Activated T-cell treated with anti-CD3 and anti-CD28 coated beads, Interleukin-2, amount 50 U/mL, for 24 hours (primary cell): ENCODE results near the gene OR8G1.

ENCODE experiments used
- DNase-seq: peaks from one replicate; pipeline ENCODE4 v3.0.0-alpha.2; 2020
- H3K27ac Mint-ChIP-seq: 2 replicates; pipeline ENCODE4 v1.8.0; 2020; ENCODE audit warnings: mild to moderate bottlenecking, mixed read lengths
- H3K27me3 Mint-ChIP-seq: 2 replicates; pipeline ENCODE4 v1.8.0; 2020; ENCODE audit warnings: mixed read lengths
- H3K36me3 Mint-ChIP-seq: 2 replicates; pipeline ENCODE4 v1.8.0; 2020; ENCODE audit warnings: low read depth, mixed read lengths
- H3K4me1 Mint-ChIP-seq: 2 replicates; pipeline ENCODE4 v1.8.0; 2020; ENCODE audit warnings: low read depth, mixed read lengths
- H3K4me3 Mint-ChIP-seq: 2 replicates; pipeline ENCODE4 v1.8.0; 2020; ENCODE audit warnings: mild to moderate bottlenecking, moderate library complexity, mixed read lengths
- H3K9me3 Mint-ChIP-seq: 2 replicates; pipeline ENCODE4 v1.8.0; 2020; ENCODE audit warnings: mixed read lengths

Gene OR8G1

DNA sequence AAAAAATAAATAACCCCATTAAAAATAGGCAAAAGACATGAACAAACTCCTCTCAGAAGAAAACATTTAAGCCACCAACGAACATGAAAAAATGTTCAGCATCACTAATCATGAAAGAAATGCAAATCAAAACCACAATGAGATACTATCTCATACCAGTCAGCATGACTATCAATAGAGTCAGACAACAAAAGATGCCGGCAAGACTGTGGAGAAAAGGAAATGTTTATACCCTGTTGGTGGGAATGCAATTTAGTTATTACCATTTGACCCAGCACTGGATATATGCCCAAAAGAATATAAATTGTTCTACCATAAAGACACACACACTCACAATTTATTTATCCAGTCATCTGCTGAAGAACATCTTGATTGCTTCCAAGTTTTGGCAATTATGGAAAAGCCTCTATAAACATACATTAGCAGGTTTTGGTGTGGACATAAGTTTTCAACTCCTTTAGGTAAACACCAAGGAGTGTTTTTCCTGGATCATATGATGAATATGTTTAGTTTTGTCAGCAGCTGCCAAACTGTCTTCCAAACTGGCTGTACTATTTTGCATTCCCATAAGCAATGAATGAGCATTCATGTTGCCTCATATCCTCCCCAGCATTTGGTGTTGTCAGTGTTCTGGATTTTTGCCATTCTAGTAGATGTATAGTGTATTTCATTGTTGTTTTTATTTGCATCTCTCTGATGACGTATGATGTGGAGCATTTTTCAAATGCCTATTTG lies 44.9 kb downstream of the OR8G1 start:
- H3K4me3 Mint-ChIP-seq: no peak overlapping the region
- no peak for DNase-seq
- H3K27ac Mint-ChIP-seq: no peak overlapping the region
- H3K27me3 Mint-ChIP-seq: peaks cover 4% of the 10 kb centered on the region
- peaks cover 24% of the 10 kb centered on the region for H3K9me3 Mint-ChIP-seq
- H3K4me1 Mint-ChIP-seq: no peaks in the 10 kb centered on the region
- no peaks in the 10 kb centered on the region for H3K36me3 Mint-ChIP-seq

DNA sequence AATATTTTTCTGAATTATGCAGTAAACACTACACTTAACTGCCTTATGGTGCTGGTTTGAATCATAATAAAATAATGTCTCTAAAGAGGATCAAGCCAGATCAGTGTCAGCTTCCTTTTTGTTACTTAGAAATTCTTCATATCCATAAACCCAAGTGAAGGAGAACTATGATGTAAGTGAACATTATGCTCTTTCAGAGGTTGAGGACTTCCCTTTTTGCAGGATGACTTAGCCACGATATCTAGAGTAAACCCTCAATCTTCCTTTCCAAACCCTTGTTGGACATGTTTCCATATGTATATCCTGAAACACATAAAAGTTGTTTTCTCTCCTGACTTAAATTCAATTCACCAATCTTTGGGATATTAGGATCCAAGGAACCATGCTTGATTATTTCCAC lies 53.8 kb downstream of the OR8G1 start:
- Mint-ChIP-seq H3K27ac (no peak overlapping the region), H3K9me3 (peaks cover 2% of the 10 kb centered on the region), H3K4me1 (no peaks in the 10 kb centered on the region), H3K36me3 (no peaks in the 10 kb centered on the region), H3K4me3 (no peak overlapping the region), H3K27me3 (peaks cover 11% of the 10 kb centered on the region)
- DNase-seq: no peak

DNA sequence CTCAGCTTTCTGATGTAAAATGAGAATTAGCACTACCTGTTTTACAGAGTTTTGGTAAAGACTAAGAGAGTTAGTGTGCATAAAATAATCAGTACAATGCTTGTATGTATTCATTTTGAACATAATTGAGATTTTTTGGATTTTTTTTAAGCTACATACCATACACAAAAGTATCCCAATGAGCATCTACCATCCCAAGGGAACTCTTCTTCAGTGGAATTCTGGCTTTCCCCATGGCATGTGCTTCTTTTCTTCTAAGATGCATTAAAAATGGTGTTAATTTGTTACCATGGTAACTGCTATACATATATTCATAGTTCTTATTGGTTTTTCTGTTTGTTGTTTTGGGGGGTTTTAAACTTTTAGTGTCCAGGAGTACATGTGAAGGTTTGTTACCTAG lies 55.1 kb downstream of the OR8G1 start:
- no peaks in the 10 kb centered on the region for H3K9me3 Mint-ChIP-seq
- DNase-seq: no peak
- H3K4me1 Mint-ChIP-seq: no peaks in the 10 kb centered on the region
- no peak overlapping the region for H3K27ac Mint-ChIP-seq
- no peak overlapping the region for H3K4me3 Mint-ChIP-seq
- no peaks in the 10 kb centered on the region for H3K36me3 Mint-ChIP-seq
- peaks cover 7% of the 10 kb centered on the region for H3K27me3 Mint-ChIP-seq

DNA sequence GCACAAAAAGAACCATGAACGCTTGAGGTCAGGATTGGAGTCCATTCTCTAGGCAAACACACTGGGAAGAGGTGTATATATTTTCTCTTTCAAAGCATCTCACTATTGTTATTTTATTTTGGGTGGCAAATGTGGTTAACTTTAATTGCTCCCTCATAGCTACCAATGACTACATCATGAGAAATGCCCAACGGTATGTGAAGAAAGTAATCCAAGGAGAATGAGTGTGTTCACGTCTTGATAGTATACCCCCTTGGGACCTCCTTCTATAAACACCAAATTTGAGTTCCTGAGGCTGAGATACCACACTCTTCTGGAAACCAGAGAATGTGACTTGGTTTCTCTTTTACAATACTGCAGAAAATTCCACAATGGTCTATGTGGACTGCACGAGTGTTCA lies 57.0 kb downstream of the OR8G1 start:
- Mint-ChIP-seq H3K27ac (no peak overlapping the region), H3K9me3 (no peaks in the 10 kb centered on the region), H3K27me3 (peaks cover 7% of the 10 kb centered on the region), H3K4me3 (no peak overlapping the region), H3K36me3 (no peaks in the 10 kb centered on the region), H3K4me1 (no peaks in the 10 kb centered on the region)
- DNase-seq: no peak

DNA sequence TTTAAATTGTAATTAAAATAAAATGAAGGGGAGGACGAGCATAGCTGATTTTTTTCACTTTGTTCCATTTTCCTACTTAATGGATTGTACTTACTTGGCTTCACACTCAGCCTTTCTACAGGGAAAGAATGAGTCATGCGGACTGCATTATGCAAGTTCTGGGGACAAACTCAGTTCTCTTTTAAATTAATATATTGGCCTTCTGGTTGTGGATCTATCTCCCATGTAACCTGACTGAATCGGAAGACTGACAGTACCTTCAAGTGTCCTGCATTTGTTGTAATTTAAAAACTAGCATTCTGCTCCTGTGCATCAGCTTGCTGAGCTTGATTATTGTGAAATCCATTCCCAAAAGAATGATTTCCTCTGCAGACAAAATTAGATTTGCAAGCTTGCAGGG lies 60.7 kb downstream of the OR8G1 start:
- no peak overlapping the region for H3K27ac Mint-ChIP-seq
- peaks cover 10% of the 10 kb centered on the region for H3K27me3 Mint-ChIP-seq
- no peaks in the 10 kb centered on the region for H3K36me3 Mint-ChIP-seq
- H3K4me3 Mint-ChIP-seq: no peak overlapping the region
- DNase-seq: no peak
- H3K9me3 Mint-ChIP-seq: no peaks in the 10 kb centered on the region
- H3K4me1 Mint-ChIP-seq: no peaks in the 10 kb centered on the region

DNA sequence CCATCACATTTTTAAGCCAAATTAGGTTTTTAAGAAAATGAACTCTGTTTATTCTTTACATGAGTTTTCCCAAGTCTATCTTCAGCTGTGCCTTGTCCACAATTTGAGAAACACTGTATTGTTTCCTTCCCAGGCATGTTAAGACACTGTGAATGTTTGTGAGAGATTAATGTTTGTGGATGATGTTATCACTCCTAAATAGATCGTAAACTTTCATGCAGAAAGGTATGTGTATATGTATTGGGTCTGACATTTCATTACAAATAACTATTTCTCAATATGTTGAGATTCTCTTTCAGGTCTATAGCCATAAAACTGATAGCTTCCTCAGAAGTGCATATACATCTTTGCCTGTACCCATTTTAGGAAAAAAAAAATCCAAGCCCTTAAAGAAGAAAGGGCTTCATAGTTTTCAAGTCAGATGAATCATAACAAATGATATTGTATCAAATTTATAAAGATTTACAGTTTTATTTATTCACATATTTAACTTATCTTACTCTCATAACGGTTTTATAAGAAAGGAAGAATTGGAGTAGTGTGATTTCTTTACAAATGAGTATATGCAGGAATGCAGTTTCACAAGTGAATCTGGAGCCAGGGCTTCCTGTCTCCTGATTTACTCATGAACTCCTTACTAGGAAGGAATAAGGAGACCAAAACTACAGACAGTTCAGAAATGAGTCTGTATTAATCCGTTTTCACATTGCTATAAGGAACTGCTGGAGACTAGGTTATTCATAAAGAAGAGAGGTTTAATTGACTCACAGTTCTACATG lies 61.6 kb downstream of the OR8G1 start:
- no peaks in the 10 kb centered on the region for H3K9me3 Mint-ChIP-seq
- no peaks in the 10 kb centered on the region for H3K4me1 Mint-ChIP-seq
- no peaks in the 10 kb centered on the region for H3K36me3 Mint-ChIP-seq
- H3K27ac Mint-ChIP-seq: no peak overlapping the region
- peaks cover 10% of the 10 kb centered on the region for H3K27me3 Mint-ChIP-seq
- no peak overlapping the region for H3K4me3 Mint-ChIP-seq
- DNase-seq: no peak
